NCI-H446 treated with DMSO at 0.1 percent for 48 hours (cell line): ENCODE data around the gene GNA12.

Experiments
- DNase-seq: peaks from one replicate; lab custom pipeline; 2025; lab: John Stamatoyannopoulos, UW

The GNA12 gene

DNA sequence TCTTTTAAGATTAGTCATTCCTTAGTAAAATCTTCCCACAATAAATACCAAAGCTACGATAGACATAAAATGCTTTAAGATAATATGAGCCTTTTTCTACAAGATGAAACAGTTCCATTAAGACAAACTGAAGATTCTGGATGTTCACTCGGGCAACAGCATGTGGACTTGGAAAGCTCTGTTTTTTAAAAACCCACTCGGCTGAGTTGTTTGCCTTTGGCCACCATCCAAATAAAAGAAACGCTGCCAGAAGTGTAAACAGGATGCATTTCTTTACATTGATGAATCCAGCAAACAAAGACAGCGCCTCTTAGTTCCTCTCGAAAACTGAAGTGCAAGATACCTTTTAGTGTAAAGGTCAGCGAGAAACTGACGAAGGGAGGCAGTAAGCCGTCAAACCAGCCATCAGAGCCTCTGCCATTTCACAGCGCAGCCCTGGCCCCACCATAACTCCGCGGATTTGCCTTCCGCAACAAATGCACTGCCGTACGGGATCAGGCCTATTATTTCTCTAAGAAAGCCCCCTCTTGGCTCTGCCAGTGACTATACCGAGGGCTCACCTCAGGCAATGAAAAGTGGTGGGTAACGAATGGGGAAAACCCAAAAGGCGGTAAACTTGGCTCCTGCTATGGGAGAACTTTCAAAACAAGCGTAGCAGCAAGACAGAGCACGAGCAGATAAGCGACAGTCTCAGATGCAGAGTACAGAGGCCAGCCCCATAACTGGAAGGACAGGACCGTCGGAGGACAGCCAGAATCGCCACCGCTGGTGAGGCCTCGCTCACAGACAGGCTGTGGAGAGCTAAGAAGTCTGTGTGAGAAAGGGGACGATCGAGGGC, 41.4 kb downstream of the GNA12 start:
- DNase-seq, result peak; percentile 18

DNA sequence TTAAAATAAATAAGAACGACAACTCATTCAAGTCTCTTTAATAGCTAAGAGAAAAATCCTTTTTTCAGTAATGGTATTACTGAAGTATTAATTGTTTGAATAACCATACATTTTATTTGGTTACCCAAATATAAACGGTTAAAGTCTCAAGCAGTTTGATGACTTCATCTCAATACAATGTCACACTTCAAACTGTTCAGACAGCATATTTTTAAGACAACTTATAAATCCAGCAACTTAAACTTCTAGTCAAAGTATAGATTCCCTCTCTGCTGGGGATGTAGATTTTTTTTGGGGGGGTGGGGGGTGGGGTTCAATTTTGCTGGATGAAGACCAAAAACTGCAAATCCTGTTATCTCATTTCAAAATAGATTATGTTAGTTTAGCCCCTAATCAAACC, 42.0 kb downstream of the GNA12 start:
- no peak for DNase-seq

DNA sequence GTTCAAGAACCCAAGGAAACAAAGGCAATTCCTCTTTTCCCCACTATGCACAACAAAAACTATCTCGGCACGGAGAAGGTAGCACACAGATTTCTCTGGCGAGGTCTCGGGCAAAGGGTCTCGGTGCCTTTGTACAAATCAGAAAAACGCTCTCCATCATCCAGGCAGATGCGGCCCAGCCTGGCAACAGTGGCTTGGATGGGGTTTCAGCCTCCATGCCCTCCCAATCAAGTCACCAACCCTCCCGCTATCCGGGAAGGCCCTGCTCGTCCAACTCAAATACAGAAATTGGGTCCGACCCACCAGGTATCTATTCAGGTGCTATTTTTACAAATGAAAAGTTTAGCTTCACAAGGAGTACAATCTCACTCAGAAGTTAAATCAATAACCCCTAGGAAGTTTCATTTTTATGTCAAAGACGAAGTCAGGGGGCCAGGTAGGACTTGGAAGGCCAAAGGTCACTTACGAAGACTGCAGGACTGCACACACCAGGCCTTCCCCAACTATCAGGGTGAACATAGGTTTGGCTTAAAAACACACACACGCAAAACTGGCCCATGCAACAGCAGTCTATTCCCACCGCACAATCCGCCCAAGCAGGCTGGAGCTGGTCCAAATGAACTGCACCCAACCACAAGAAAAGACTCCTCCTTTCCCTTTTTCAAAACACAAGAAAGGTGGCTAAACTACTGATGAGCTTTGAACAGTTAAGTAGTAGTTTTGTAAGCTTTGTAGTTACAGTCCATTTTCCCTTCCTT, 43.0 kb downstream of the GNA12 start:
- no peak for DNase-seq

DNA sequence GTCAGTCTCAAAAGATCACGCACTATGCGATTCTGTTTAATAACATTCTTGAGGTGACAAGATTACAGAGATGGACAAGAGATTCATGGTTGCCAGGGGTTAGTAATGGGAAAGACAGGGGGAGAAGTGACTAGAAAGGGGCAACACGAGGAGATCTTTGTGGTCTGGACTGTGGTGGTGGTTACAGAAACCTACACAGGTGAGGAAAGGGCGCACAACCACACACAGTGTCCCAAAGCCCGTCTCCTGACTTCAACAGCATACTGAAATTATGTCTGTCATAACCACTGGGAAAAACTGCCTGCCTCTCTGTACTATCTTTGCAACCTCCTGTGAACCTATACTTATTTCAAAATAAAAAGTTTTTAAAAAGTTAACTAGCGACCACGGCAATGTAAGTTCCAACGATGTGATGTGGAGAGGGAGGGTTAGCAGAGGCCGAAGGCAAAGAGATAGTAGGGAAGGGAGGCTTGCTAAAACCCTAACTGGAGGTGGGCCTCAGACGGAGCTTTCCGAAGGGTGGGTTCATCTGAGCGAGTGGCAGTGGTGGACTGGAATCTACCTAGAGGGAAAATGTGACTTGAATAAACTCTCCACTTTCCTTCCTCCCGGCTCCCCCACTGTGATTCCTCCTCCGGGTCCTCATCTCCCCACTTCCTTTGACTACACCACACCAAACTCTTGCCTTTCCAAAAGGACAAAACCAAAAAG, 43.7 kb downstream of the GNA12 start:
- DNase-seq, result no peak

DNA sequence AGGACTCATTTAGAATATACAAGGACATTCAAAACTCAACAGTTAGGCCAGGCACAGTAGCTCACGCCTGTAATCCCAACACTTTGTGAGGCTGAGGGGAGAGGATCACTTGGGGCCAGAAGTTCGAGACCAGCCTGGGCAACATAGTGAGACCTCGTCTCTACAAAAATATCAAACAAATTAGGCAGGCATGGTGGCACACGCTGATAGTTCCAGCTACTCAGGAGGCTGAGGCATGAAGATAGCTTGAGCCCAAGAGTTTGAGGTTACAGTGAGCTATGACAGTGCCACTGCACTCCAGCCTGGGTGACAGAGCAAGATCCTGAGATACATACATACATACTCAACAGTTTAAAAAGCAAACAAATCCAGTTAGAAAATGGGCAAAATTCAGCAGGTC, 44.9 kb downstream of the GNA12 start:
- DNase-seq, result no peak

DNA sequence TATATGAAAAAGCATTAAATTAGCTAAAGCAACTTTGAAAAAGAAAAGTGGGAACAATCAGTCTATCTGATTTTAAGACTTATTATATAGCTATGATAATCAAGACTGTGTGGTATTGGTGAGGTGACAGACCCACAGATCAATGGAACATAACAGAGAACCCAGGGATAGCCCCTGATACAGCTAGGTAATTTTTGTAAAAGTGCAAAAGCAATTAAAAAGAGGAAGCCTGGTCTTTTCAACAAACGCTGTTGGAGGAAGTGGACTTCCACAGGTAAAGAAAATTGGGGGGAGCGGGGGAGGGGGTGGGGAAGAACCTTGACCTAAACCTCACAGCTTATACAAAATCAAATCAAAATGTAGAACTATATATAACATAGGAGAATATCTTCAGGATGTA, 45.4 kb downstream of the GNA12 start:
- DNase-seq, result no peak

DNA sequence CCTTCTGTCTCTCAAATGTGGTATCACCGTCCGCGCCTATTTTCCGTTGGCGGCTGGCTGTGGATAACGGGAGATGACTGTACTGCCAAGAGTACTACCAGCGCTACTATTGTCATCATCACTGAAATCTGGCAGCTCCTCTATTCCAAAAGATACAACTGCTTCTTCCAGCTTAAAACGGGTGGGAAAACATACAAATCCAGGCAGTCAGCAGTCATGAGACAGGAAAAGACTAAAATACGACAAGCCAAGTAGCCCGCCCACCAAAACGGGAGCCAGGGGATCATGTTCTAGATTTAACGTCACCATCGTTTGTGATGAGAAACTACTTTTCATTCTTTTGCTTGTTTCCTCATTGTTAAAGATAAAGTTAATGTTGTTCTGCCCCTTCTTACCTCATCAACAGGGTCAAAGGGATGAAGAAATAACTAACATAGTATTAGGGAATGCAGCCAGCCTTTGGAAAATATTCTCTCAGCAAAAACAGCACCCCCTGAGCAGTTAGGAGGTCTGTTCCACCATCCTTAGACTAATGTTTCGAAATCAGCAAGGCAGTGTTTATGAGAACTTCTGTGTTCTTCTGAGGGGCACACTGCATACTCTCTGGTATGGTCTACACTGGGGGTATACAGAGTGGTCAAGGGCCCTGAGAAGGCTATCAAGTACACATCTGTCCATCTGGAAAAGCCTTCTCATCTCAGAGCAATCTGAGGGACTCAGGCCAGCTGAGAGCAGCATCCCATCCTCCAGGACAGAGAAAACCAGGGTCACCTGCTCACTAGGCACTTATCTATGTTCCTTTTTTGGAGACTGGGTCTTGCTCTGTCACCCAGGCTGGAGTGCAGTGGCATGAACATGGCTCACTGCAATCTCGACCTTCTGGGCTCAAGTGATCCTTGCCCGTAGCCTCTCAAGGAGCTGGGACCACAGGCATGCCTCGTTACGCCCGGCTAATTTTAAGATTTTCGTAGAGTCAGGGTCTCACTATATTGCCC, 47.5 kb downstream of the GNA12 start:
- DNase-seq, result no peak

DNA sequence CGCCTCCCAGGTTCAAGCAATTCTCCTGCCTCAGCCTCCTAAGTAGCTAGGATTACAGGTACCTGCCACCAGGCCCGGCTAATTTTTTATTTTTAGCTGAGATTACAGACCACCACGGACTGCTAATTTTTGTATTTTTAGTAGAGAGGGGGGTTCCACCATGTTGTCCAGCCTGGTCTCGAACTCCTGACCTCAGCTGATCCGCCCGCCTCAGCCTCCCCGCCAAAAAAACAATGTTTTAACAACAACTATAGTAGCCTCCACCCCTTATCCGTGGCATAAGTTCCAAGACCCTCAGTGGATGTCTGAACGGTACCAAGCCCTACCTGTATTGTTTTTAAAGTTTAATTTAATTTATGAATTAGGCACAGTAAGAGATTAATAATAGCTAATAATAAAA, 48.2 kb downstream of the GNA12 start:
- no peak for DNase-seq

DNA sequence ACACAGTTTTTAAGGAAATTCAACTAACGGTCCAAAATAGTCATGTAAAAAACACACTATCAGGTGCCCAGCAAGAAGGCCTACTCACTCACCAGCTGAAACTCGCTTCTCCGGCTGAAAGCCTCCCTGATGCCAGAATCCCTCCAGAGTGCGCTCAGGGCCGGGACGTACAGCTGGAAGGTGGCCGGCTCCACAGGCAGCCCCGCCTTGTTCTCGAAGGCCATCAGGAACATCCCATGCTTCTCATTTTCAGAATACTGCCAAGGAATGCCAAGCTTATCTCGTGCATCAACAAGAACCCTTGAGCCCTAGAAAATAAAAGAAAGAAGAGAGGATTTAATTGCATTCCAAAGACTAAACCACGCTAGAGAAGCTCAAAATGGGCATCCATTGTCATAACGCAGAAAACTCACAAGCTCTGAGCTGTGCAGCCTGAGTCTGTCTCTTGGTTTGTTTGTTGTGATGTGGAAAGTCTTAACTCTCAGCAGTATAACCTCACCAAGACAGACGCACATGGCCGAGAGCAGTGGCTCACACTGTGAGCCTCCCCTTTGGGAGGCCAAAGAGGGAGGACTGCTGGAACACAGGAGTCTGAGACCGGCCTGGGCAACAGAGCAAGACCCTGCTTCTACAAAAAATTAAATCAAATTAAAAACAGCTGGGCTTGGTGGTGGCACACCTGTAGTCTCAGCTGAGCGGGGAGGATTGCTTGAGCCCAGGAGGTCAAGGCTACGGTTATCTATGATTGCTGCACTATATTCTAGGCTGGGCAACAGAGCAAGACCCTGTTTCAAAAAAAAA, 49.1 kb downstream of the GNA12 start:
- DNase-seq, result no peak

DNA sequence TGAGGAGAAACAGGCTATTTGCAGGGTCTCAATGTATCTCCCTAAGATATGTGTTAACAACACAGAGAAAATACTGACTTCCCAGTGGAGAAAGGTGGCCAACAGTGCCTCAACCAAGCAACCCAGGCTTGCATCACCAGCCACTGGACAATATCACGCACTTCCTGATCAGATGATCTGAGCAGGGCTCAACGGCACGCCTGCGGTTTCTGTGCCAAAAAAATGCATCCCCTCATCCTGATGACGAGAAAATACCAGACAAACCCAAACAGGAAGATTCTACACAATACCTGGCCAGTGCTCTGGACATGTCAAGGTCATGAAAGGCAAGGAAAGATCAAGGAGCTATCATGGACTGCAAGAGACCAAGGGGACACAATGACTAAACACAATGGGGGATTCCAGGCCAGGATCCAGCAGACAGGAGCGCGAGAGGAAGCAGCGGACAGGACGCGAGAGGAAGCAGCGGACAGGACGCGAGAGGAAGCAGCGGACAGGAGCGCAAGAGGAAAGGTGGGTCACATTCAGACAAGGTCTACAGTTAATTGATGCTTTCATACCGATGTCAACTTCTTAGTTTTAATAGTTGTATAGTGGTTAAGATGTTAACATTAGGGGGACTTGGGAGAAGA, 51.1 kb downstream of the GNA12 start:
- no peak for DNase-seq

GRCh38 chr7:2792235-2792634, 51.9 kb downstream of the GNA12 start:
- DNase-seq, result no peak

- DNase-seq, result no peak
Observed at GRCh38 chr7:2791390-2791789, 52.7 kb downstream of the GNA12 start.

DNA sequence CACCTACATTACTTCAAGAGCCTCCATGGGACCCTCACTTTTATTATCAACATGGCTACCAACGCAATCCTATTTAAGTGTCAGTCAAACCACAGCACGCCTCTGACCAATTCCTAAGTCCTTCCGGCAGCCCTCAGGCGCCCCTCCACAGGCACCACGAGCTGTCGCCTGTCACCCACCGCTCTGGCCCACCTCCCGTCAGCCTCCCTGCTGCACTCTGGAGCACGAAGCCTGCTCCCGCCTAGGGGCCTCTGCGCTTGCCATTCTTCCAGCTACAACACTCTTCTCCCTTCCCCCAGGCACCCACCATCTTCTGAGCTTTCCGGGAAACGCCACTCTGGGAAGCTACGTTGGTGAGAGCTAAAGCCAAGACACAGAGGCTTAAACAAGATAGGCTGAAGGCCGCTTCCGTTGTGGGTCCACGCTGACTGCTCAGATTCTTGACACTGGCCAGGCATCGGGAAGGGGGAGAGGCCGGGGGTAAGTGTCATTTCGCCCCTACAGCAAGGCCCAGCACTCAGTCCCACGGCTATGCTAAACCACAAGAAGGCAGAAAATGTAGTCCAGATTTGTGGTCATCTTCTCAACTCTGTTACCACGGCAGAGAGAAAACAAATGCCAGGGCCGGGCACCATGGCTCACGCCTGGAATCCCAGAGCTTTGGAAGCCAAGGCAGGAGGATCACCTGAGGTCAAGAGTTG, 56.7 kb downstream of the GNA12 start:
- no peak for DNase-seq

- DNase-seq, result no peak
Observed at GRCh38 chr7:2786607-2787116, 57.4 kb downstream of the GNA12 start.

GRCh38 chr7:2785071-2785500, 59.0 kb downstream of the GNA12 start:
- DNase-seq, result no peak

GRCh38 chr7:2782565-2782964, 61.5 kb downstream of the GNA12 start:
- DNase-seq, result no peak

DNA sequence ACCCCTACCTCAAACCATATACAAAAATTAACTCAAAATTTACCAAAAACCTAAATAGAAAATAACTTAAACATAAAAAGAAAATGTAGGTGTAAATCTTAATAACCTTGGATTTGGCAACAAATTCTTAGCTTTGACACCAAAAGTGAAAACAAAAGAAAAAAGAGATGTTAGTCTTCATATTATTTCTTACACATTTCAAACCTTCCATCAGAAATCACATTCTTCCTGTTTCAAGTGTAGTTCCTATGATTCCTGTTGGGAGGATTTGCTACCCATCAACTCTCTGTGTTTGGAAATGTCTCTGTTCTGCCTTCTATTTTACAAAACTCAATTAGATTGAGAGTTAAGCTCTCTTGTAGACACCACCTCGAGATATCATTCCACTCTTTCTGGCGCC, 62.0 kb downstream of the GNA12 start:
- no peak for DNase-seq

GRCh38 chr7:2781636-2782035, 62.5 kb downstream of the GNA12 start:
- no peak for DNase-seq

GRCh38 chr7:2779051-2779450, 65.1 kb downstream of the GNA12 start:
- no peak for DNase-seq
